GM19025 (cell line): ENCODE results near the gene CFAP92.

Source experiments
- ATAC-seq: cut with Tn5 transposase; IDR thresholded peaks from one replicate; pipeline ENCODE4 v1.9.1; 2021; ENCODE audit warnings: mild to moderate bottlenecking, low read depth, moderate library complexity; ENCODE audit not compliant: unreplicated experiment

CFAP92 gene

GRCh38 chr3:129009266-129009665 lies 15.4 kb upstream of the CFAP92 start:
- ATAC-seq: no peak

- ATAC-seq: no peak
These were observed 13.9 kb upstream of the CFAP92 start for GRCh38 chr3:129007792-129008191.

- ATAC-seq: no peak
These were observed 13.0 kb upstream of the CFAP92 start for GRCh38 chr3:129006864-129007263.

GRCh38 chr3:129005526-129006303 lies 11.8 kb upstream of the CFAP92 start:
- ATAC-seq: no peak

GRCh38 chr3:129004639-129005295 lies 10.9 kb upstream of the CFAP92 start:
- no peak for ATAC-seq

- ATAC-seq: no peak
These were observed 9.8 kb upstream of the CFAP92 start for GRCh38 chr3:129003578-129004112.

GRCh38 chr3:129002573-129003569 lies 9.0 kb upstream of the CFAP92 start:
- no peak for ATAC-seq

GRCh38 chr3:129001806-129002572 lies 8.1 kb upstream of the CFAP92 start:
- no peak for ATAC-seq

GRCh38 chr3:129001101-129001805 lies 7.4 kb upstream of the CFAP92 start, which contains the start of gene EFCC1:
Gene EFCC1, plus strand, starts transcription at chr3:129001304. Its CDS starts 325 bp downstream, at chr3:129001629.
- ATAC-seq: no peak

- ATAC-seq: no peak
These were observed 6.8 kb upstream of the CFAP92 start for GRCh38 chr3:129000742-129001100.

- no peak for ATAC-seq
These were observed 5.2 kb upstream of the CFAP92 start for GRCh38 chr3:128999102-128999501.

GRCh38 chr3:128998561-128998960 lies 4.7 kb upstream of the CFAP92 start:
- ATAC-seq: no peak

GRCh38 chr3:128997486-128998133 lies 3.7 kb upstream of the CFAP92 start:
- ATAC-seq: no peak

GRCh38 chr3:128996726-128997125 lies 2.9 kb upstream of the CFAP92 start:
- no peak for ATAC-seq

GRCh38 chr3:128996200-128996599 lies 2.3 kb upstream of the CFAP92 start:
- no peak for ATAC-seq

- no peak for ATAC-seq
These were observed 1.9 kb upstream of the CFAP92 start for GRCh38 chr3:128995737-128996136.

GRCh38 chr3:128994581-128995546 lies 988 bp upstream of the CFAP92 start:
- no peak for ATAC-seq

- ATAC-seq: no peak
These were observed 267 bp upstream of the CFAP92 start for GRCh38 chr3:128994173-128994512.
